Urothelium cell line (cell line): ENCODE measurements around the gene KRT7.

Experiments used
- DNase-seq: peaks from one replicate; pipeline ENCODE4 v3.0.0; 2011; ENCODE audit warnings: low spot score, mixed read lengths
- FAIRE-seq: peaks from 2 replicates; lab custom pipeline; 2011; peaks lifted over from hg19 to GRCh38; lab: Jason Lieb, UNC

The KRT7 gene

GRCh38 chr12:52199294-52199919 is 33.6 kb upstream of the KRT7 start:
- DNase-seq (no peak), FAIRE-seq (no peak)

- DNase-seq (no peak), FAIRE-seq (no peak)
Observed at GRCh38 chr12:52200086-52200780, 32.8 kb upstream of the KRT7 start.

GRCh38 chr12:52200781-52201450 is 32.1 kb upstream of the KRT7 start:
- FAIRE-seq, result no peak
- no peak for DNase-seq

GRCh38 chr12:52201451-52201839 is 31.6 kb upstream of the KRT7 start:
- DNase-seq (no peak), FAIRE-seq (no peak)

GRCh38 chr12:52202361-52203078 is 30.5 kb upstream of the KRT7 start:
- FAIRE-seq, result peak; percentile 81
- DNase-seq, result no peak

GRCh38 chr12:52203079-52203921 is 29.7 kb upstream of the KRT7 start:
- FAIRE-seq (peak; percentile 99), DNase-seq (peak; percentile 73)

GRCh38 chr12:52204095-52204930 is 28.7 kb upstream of the KRT7 start:
- FAIRE-seq, result peak; percentile 86
- no peak for DNase-seq

GRCh38 chr12:52204931-52205505 is 28.0 kb upstream of the KRT7 start:
- FAIRE-seq, result peak; percentile 50

GRCh38 chr12:52205612-52206303 is 27.3 kb upstream of the KRT7 start:
- no peak for DNase-seq

More at GRCh38 chr12:52204931-52205505, 28.0 kb upstream of the KRT7 start:
- no peak for DNase-seq

GRCh38 chr12:52206304-52207040 is 26.6 kb upstream of the KRT7 start:
- FAIRE-seq (peak; percentile 46), DNase-seq (no peak)

More at GRCh38 chr12:52205612-52206303, 27.3 kb upstream of the KRT7 start:
- no peak for FAIRE-seq

GRCh38 chr12:52207106-52207505 is 25.9 kb upstream of the KRT7 start:
- FAIRE-seq (peak; percentile 5), DNase-seq (no peak)

- no peak for DNase-seq
- FAIRE-seq, result no peak
Observed at GRCh38 chr12:52207895-52208294, 25.1 kb upstream of the KRT7 start.

GRCh38 chr12:52208424-52209165 is 24.4 kb upstream of the KRT7 start:
- DNase-seq (no peak), FAIRE-seq (no peak)

- FAIRE-seq, result no peak
- no peak for DNase-seq
Observed at GRCh38 chr12:52209321-52209720, 23.7 kb upstream of the KRT7 start.

GRCh38 chr12:52210186-52210924 is 22.7 kb upstream of the KRT7 start:
- FAIRE-seq (no peak), DNase-seq (no peak)

GRCh38 chr12:52210925-52211650 is 22.0 kb upstream of the KRT7 start:
- no peak for FAIRE-seq
- no peak for DNase-seq
